ENCODE results near the gene PLA2G4E. TPM values are rescaled to one million over a fixed set of nuclear protein-coding genes. Genes with fewer than 3 reads are reported as not detected.

The PLA2G4E gene
- total RNA-seq, 1 experiment from 2014 or later: not detected

- Histone ChIP-seq H3K9ac (ENCODE audit: low read length) (peak overlapping the region; percentile 51), H3K4me1 (ENCODE audit: control insufficient read depth in 1 of 2, insufficient read depth in 2 of 2, low read length in 2 of 2) (peaks cover 42 to 88% of the 10 kb centered on the region in 2 experiments), H3K4me3 (replicated peaks in 1 of 2; ENCODE audit: low read depth in 1 of 2, low read length in 2 of 2) (no peak overlapping the region), H4K20me1 (ENCODE audit: insufficient read depth) (no peaks in the 10 kb centered on the region), H3K9me3 (ENCODE audit: control insufficient read depth in 1 of 2, insufficient read depth in 1 of 2, low read depth in 1 of 2, low read length in 2 of 2) (no peaks in the 10 kb centered on the region; a peak in 1 of 4 replicates), H3K27ac (ENCODE audit: low read depth, low read length) (no peak overlapping the region), H3K4me2 (ENCODE audit: low read length) (peak overlapping the region; percentile 78), H3K9me2 (ENCODE audit: insufficient read depth) (no peaks in the 10 kb centered on the region), H3K79me2 (ENCODE audit: insufficient read depth, low read length) (peaks cover 52% of the 10 kb centered on the region; the same call in 1 of the 2 replicates), H3K36me3 (ENCODE audit: control insufficient read depth in 1 of 2, insufficient read depth in 2 of 2, low read length in 2 of 2) (peaks cover 0 to 4% of the 10 kb centered on the region in 2 experiments; a peak in 1 of 4 replicates), H3K27me3 (ENCODE audit: insufficient read depth, low read length) (no peaks in the 10 kb centered on the region), H2AFZ (ENCODE audit: low read depth, low read length, poor library complexity, severe bottlenecking) (no peak overlapping the region)
- TF ChIP-seq POLR2A (IDR thresholded peaks at IDR 0.05; ENCODE audit: borderline replicate concordance, extremely low read depth, insufficient read depth, insufficient read length) (no peak), ZNF274 (IDR thresholded peaks at IDR 0.05; ENCODE audit: low read depth, low read length) (no peak), EGR1 (IDR thresholded peaks at IDR 0.05; ENCODE audit: low read depth) (no peak), SRF (IDR thresholded peaks at IDR 0.05; ENCODE audit: low read depth) (no peak), TCF7L2 (IDR thresholded peaks at IDR 0.05; ENCODE audit: borderline replicate concordance, extremely low read depth, insufficient read depth, insufficient read length) (no peak), POLR2AphosphoS5 (IDR thresholded peaks at IDR 0.05; ENCODE audit: low read depth, low read length) (no peak), SIN3A (IDR thresholded peaks at IDR 0.05; ENCODE audit: low read depth) (no peak), ZBTB33 (IDR thresholded peaks at IDR 0.05; ENCODE audit: extremely low read depth, insufficient replicate concordance, low read length) (no peak), FOSL1 (IDR thresholded peaks at IDR 0.05; ENCODE audit: low read depth) (no peak), YY1 (IDR thresholded peaks at IDR 0.05; ENCODE audit: extremely low read depth, insufficient replicate concordance, low read depth, low read length) (no peak), EZH2 (IDR thresholded peaks at IDR 0.05) (no peak), JUND (IDR thresholded peaks at IDR 0.05) (no peak), ZFX (IDR thresholded peaks at IDR 0.05) (no peak), SP1 (IDR thresholded peaks at IDR 0.05; ENCODE audit: low read depth) (no peak), CTCF (IDR thresholded peaks at IDR 0.05 in 2 of 3, conservative IDR thresholded peaks at IDR 0.05 in 1 of 3; ENCODE audit: borderline replicate concordance in 1 of 3, insufficient read depth in 1 of 3, low read depth in 2 of 3, low read length in 2 of 3) (no peak), CEBPB (IDR thresholded peaks at IDR 0.05; ENCODE audit: low read depth) (no peak), MAX (IDR thresholded peaks at IDR 0.05) (no peak), ATF3 (IDR thresholded peaks at IDR 0.05) (no peak), RAD21 (IDR thresholded peaks at IDR 0.05; ENCODE audit: low read depth) (no peak)
- DNase-seq (ENCODE audit: low read depth, low spot score) (no peak), ATAC-seq (0 out of 2 replicates have a peak, but pooled peaks have one; percentile 6)
- RAD21 ChIA-PET (ENCODE audit: low non-redundant PET in 1 of 2, low total read pairs in 2 of 2, uncharacterized antibody in 2 of 2, unreplicated experiment in 2 of 2): no interaction called here
- intact Hi-C loops (cut with micrococcal nuclease): no loop called here
- POLR2A ChIA-PET: no interaction called here
- CTCF ChIA-PET: interaction anchor here (1.1 kb wide), 1 partner anchor 29 kb away, joined by 4 read pairs; no protein-coding TSS in a partner anchor
- no TSS peak for BruUV-seq (replicated peaks)
Measured at GRCh38 chr15:41933326-41933725, 87.5 kb downstream of the PLA2G4E start.

All from HCT116 (cell line).